Muscle of arm (tissue), 12 donors: Measurements from ENCODE around the gene YAP1. TPM values are rescaled to one million over a fixed set of nuclear protein-coding genes. Genes with fewer than 3 reads are reported as not detected.
A peak's percentile ranks its signal among the peaks of the same experiment; 100 is the strongest.

Experiments
- DNase-seq: peaks from one replicate; pipeline ENCODE4 v3.0.0-alpha.2; 2013
- polyA plus RNA-seq, 12 donors: library from polyadenylated mRNA; unstranded; fragments of 120-200 nt; gene quantifications; one replicate each; pipeline ENCODE4 v1.2.1, GENCODE V29; 2013; ENCODE audit not compliant: insufficient read length in 12 of 12

YAP1 gene
- polyA plus RNA-seq, 12 donors = 64.0 to 127 (median 89.4) TPM; not detected in 1

GRCh38 chr11:102114032-102114431, 3.8 kb downstream of the YAP1 start:
- DNase-seq = no peak

- DNase-seq = peak; percentile 15
Observed at GRCh38 chr11:102115557-102115956, 5.3 kb downstream of the YAP1 start.

GRCh38 chr11:102116453-102117205, 6.4 kb downstream of the YAP1 start:
- DNase-seq = no peak

GRCh38 chr11:102117472-102118113, 7.3 kb downstream of the YAP1 start:
- DNase-seq = no peak

- DNase-seq = no peak
Observed at GRCh38 chr11:102118937-102119336, 8.7 kb downstream of the YAP1 start.

- no peak for DNase-seq
Observed at GRCh38 chr11:102119997-102120396, 9.8 kb downstream of the YAP1 start.

GRCh38 chr11:102120437-102120973, 10.3 kb downstream of the YAP1 start:
- DNase-seq = no peak

GRCh38 chr11:102121329-102121728, 11.1 kb downstream of the YAP1 start:
- no peak for DNase-seq

- DNase-seq = no peak
Observed at GRCh38 chr11:102134597-102134996, 24.4 kb downstream of the YAP1 start.

GRCh38 chr11:102135256-102135655, 25.0 kb downstream of the YAP1 start:
- DNase-seq = no peak

- no peak for DNase-seq
Observed at GRCh38 chr11:102138223-102138622, 28.0 kb downstream of the YAP1 start.

GRCh38 chr11:102138670-102139069, 28.4 kb downstream of the YAP1 start:
- no peak for DNase-seq

- peak; percentile 26 for DNase-seq
Observed at GRCh38 chr11:102139081-102139498, 28.8 kb downstream of the YAP1 start.

GRCh38 chr11:102142333-102142732, 32.1 kb downstream of the YAP1 start:
- DNase-seq = peak; percentile 58

- no peak for DNase-seq
Observed at GRCh38 chr11:102143867-102144266, 33.6 kb downstream of the YAP1 start.

GRCh38 chr11:102144357-102145355, 34.4 kb downstream of the YAP1 start:
- no peak for DNase-seq

- no peak for DNase-seq
Observed at GRCh38 chr11:102147015-102147414, 36.8 kb downstream of the YAP1 start.

- no peak for DNase-seq
Observed at GRCh38 chr11:102147632-102148031, 37.4 kb downstream of the YAP1 start.

- DNase-seq = no peak
Observed at GRCh38 chr11:102148059-102148458, 37.8 kb downstream of the YAP1 start.

GRCh38 chr11:102151784-102152525, 41.7 kb downstream of the YAP1 start:
- DNase-seq = no peak

- no peak for DNase-seq
Observed at GRCh38 chr11:102153082-102153481, 42.8 kb downstream of the YAP1 start.
